Stimulated activated CD4-positive, alpha-beta T cell treated with anti-CD3 and anti-CD28 coated beads, Interleukin-2, amount 100 ng/mL, for 4 hours (primary cell): ENCODE data around the gene CNGA1.

Source experiments
- DNase-seq: peaks from one replicate; pipeline ENCODE4 v3.0.0-alpha.2; 2020; ENCODE audit warnings: low read depth

Gene CNGA1

DNA sequence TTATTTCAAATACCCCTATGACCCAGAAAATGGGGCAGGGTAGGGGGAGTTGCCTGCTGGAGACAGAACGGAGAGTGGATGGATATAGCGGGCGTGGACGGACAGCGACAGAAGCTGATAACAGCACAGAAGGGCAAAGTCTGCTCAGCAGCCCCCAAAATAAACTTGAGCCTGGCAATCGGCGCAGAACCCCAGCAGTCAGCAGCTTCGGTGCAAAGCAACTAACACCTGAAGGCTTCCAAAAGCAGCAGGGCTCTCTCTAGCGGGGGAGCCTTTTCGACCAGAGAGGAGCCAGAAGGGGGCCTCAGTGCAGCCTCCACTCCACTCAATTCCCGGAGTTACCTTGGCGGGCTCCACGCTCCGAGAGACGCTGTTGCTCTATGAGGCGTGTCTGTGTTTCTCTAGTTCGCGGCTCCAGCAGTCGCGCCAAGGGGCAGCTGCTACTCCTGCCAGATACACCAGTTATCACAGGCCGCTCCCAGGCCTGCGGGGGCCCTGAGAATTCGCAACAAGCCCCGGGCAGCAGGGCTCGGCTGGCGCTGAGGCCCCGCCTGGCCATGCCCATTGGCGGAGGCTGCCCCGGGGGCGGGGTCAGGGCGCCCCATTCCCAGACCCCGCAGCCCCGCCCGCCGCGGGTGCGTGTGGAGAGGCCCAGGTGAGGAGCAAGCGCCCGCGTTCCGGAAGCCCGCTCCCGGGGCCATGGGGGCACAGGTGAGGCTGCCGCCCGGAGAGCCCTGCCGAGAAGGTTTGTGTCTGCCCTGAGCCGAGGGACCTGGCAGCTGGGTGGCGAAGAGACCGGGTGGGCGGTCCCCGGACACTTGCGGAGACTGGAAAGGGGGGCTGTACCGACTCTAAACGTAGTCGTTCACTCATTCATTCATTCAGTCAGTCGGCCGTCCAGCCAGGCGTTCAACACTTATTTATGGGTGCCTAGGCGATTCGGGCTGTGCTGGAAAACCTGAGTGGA lies at the start of gene CNGA1, which contains the start of gene NIPAL1:
Gene CNGA1 (minus strand): TSS at position 541 of the 967 bp plus-strand sequence. CDS start 63,992 bp downstream, outside the sequence.
Gene NIPAL1 (plus strand): TSS at position 632 of the 967 bp plus-strand sequence. CDS start 68 bp downstream, at position 700.
- peak; percentile 65 for DNase-seq

DNA sequence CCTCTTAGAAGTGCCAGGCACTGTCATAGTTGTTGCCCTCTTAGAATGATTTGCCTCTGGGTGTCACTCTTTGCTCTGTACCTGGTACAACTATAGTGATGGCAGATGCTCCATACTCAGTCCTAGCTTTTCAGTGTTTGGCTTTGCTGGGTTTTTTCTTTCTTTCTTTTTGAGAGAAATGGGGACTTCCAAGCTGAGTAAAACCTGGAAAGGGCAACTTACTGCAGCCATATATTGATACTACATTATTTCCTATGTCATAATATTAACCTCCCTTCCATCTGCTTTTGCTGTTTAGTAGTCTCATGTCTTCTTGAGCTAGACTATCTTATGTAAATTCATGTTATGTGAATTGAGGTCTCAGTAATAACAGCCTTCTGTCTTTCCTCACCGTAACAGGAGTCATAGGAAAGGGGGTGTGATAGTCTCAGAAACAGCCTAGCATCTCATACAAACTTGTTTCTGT lies 49.1 kb upstream of the CNGA1 start:
- DNase-seq, result no peak

DNA sequence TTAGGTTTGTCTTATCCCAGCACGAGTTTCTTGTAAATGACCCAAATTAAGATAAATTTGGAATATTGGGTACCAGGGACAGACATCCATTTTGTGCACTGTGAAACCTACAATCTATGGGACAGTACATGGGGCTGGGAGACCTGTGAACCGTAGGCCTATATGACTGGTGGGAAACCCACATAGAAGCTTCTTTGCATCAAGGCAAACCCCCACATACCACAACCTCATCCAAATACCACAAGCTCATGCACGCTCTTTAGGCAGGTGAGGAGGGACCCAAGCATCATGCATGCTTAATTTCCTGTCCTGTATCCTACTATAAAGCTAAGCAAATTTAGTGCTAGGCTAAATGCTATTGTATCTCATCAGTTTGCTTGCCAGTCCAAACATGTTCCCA lies 47.9 kb upstream of the CNGA1 start:
- no peak for DNase-seq

DNA sequence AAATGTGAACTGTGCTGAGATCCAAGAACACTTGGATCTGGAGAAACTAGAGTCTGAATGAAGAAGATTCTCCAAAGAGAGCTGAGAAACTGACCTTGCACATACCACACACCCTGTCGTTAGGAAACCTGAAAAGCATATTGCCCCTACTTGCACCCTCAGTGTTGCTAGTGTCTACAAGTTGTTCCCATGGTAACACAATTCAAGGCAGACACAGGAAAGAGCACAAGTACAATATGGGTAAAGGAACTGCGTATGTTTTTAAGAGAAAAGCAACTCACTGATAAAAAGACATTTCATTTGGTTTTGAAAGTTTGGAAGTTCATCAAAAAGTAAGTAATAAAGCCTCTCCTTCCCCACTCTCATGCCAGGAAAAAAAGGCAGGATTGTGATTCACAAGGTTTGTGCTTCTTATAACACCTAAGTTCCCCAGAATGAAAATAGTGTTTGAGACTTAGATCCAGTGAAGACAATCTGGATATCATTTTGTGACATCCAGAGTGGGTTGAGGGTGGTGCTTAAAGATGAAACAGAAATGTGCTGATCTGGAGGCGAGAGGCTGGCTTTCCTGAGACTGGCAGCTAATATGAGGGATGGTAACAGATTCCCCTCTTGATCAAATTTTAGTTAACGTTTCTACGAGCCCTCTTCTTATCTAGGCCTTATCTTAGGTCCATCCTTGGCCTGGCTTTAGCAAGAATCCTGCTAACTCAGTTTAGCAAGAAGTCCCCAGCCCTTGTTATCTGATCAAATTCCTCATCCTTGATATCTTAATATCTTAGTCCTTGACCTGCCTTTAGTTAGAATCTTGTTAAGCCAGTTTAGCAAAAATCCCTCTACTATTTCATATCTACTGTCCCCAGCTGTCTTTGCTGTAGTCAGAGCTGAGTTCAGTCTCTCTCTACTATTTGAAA lies 42.4 kb upstream of the CNGA1 start:
- no peak for DNase-seq

GRCh38 chr4:48051078-48051477 lies 34.6 kb upstream of the CNGA1 start:
- no peak for DNase-seq

- no peak for DNase-seq
These were observed 33.0 kb upstream of the CNGA1 start for GRCh38 chr4:48049483-48049882.

- DNase-seq, result no peak
These were observed 31.4 kb upstream of the CNGA1 start for GRCh38 chr4:48047896-48048295.

DNA sequence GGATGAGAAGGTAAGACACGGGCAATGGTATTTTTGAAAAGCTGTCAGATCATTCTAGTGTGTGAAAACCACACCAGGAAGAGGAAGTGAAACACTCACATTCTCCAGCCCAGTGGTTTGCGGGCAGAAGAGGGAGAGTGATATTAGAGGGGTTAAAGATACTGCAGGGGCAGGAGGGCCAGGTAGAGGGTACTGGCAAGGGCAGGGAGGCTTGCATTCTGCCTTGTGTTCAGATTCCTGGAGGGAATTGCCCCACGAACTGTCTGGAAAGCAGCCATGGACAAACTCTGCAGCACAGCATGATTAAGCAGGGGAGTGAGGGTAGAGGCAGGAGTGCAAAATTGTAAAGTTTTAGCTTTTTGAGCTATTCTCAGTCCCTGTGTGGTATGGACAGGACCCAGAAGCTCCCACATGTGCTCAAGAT lies 31.0 kb upstream of the CNGA1 start:
- peak; percentile 62 for DNase-seq

DNA sequence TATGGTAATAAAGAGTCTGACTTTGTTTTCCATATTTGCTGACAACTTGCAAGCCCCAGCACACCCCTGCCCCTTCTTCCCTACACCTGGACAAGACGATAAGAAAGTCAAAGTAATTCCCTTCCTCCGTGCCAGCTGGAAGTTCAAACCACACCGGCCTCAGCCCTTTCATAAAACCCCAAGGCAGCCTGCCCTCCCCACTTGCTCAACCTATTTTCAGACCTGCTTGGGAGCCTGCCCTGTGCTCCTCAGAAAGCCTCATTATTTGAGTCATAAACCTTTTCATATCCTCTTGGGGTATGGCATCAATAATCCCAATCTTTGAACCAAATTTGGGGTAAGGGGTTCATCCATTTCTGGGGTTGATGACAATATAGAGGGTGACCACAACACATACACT lies 29.6 kb upstream of the CNGA1 start:
- no peak for DNase-seq

- DNase-seq, result no peak
These were observed 27.8 kb upstream of the CNGA1 start for GRCh38 chr4:48044298-48044697.

DNA sequence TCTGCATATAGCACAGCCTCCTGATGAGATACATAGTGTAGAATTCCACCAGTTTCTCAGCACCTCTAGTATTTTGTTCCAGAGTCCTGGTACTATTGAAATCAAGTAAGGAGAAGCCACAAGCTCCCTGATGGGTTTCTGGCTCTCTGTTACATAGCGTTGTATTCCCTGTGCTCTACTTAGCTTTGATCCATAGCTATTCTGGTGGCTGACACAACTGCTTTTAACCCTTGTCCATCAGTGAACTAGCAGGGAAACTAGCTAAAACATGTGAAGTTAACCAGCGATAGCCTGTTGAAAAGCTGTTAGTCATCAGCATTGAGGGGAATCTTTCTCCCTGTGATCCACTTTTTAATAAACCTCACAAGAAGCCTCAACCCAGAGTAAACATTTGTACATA lies 27.0 kb upstream of the CNGA1 start:
- no peak for DNase-seq

DNA sequence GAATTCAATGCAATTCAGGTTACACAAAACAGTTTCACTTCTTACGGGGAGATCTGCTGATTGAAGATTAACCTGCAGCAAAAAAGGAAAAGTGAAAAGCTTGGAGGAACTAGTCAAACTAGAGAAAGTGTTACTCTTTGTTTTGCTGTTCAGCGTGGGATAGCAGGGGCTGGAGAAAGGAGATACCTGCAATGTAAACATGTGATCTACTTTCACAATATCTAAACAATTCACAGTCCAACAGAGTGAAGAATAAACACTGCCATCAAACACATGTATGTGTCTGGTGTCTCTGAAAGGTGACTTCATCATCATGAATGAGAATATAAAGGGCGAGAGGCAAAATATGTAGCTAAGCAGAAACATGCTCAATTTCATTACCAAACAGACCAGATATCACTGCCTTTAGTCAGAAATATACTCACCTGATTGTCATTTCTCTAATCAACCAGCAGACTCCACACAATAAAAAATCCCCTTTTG lies 26.5 kb upstream of the CNGA1 start:
- no peak for DNase-seq

DNA sequence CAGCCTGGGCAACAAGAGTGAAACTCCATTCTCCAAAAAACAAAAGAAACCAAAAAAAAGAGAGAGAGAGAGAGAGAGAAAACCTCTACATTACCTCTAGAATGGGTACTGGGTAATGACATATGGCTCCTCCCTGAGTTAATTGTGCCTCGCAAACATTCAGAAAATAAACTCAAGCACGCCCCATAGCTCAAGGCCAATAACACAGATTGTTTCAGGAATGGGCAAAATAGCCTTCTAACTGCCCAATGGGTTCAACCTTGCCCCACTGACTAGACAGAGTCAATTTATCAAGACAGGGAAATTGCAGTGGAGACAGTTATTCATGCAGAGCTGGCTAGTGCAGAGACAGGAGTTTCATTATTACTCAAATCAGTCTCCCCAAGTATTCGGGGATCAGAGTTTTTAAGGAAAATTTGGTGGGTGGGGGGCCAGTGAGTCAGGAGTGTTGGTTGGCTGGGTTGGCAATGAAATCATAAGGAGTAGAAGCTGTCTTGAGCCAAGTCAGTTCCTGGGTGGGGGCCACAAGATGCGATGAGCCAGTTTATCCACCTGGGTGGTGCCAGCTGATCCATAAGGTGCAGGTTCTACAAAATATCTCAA lies 25.2 kb upstream of the CNGA1 start:
- peak; percentile 20 for DNase-seq

DNA sequence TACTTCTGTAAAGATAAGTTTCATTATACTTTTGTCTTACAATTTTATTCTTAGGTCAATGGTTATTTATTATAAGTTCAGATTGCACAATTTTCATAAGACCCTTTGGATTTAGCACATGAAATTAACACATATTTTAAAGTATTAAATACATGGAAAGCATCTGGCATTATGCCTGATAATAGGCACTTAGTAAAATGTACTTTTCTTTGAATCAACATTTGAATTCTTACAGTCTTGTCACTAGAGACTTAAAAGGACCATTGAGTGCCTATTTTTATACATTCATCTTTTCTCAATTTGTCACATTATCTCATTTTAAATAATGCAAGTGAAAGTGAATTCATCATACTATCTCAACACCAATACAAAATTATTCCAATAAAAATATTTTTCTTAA lies 23.1 kb upstream of the CNGA1 start:
- DNase-seq, result no peak

DNA sequence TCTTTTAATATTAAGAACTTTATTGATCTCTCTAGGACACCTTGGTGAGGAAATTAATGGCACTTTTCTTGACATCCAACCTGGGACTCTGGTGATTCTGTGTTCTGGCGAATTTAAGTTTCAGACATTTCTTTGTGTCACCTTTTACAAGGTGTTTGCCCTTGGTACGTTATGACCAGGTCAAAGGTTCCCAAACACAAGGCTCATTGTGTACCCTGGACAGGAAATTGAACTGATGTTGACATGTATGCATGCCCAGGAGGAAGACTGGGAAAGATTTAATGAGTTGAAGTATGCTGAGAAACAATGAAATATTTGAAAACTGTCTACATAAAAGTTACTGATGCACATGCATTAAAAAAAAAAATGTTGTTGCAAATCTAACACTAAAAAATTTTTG lies 22.2 kb upstream of the CNGA1 start:
- no peak for DNase-seq

- no peak for DNase-seq
These were observed 20.6 kb upstream of the CNGA1 start for GRCh38 chr4:48037117-48037462.

GRCh38 chr4:48035952-48036351 lies 19.5 kb upstream of the CNGA1 start:
- no peak for DNase-seq

- peak; percentile 47 for DNase-seq
These were observed 17.4 kb upstream of the CNGA1 start for GRCh38 chr4:48033825-48034413.

DNA sequence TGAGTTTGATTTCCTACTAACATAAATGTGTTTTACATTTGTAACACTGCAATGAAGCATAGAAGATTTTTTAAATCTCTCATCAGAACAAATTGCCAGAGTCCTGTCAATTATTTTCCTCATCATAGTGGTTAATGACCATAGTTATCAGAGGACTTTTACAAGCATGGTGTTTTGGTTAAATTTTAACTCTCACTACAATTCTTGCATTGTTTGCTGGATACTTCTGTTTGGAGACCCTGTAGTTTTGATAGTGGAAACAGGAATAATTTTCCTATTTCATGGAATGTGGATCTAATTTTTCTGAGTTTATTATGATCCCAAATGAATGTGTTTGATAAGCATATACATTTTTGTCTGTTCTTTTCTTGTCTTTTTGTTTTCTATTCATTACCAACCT lies 16.9 kb upstream of the CNGA1 start:
- no peak for DNase-seq

DNA sequence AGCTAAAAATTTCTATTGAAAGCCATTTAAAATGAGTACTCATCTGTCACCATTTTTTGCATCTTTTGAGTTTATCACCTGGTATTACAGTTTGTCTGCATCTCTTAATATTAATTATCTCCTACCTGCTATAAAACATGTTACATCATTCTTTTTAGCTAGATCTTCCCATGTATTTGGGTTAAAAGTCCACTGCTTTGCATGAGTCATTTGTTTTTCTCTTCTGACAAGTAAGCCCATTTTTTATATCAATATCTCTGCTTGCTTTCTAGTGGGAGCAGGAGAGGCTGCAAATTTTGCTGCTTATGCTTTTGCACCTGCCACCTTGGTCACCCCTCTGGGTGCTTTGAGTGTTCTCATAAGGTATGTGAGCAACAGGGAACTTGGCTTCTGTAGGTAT lies 16.2 kb upstream of the CNGA1 start:
- no peak for DNase-seq

DNA sequence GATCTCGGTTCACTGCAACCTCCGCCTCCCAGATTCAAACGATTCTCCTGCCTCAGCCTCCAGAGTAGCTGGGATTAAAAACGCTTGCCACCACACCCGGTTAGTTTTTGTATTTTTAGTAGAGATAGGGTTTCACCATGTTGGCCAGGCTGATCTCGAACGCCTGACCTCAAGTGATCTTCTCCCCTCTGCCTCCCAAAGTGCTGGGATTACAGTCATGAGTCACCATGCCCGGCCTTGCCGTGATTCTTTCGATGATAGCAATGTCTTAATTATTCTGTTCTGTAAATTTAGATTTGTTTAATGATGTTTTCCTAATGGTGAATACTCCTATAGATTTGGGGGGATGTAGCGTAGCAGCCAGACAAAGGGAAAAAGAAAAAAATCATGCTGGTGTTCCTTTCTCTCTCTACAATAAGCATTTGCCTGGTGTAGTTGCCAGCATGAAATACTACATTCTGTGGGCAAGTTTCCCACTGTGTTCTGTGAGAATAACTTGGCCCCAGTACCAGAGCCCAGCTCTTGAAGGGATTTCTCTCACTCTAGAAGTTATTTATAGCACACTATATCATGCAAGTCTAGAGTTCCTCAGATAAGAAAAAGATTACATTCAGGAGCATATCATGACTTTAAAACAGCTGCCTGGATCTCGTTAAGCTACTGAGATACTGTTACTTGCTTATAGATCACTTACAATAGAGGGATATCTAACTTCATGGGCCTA lies 15.5 kb upstream of the CNGA1 start:
- no peak for DNase-seq
